Upper lobe of right lung (tissue), 1 donor: Measurements from ENCODE around the gene LRRN2. TPM values are rescaled to one million over a fixed set of nuclear protein-coding genes. Genes with fewer than 3 reads are reported as not detected.

Source experiments
- ATAC-seq: fragments of 200-7000 bp; cut with Tn5 transposase; one replicate; pipeline ENCODE4 v1.9.1; 2020; ENCODE audit warnings: mild to moderate bottlenecking, moderate library complexity
- DNase-seq: peaks from one replicate; pipeline ENCODE4 v3.0.0-alpha.2; 2020
- H3K27ac ChIP-seq: fragments of 200-600 bp; one replicate; pipeline ENCODE4 v1.8.0; 2022
- H3K27me3 ChIP-seq: fragments of 200-600 bp; one replicate; pipeline ENCODE4 v1.8.0; 2022; ENCODE audit warnings: mild to moderate bottlenecking
- H3K36me3 ChIP-seq: fragments of 200-600 bp; one replicate; pipeline ENCODE4 v1.8.0; 2022
- H3K4me1 ChIP-seq: fragments of 200-600 bp; one replicate; pipeline ENCODE4 v1.8.0; 2022
- H3K4me3 ChIP-seq: fragments of 200-600 bp; one replicate; pipeline ENCODE4 v1.8.0; 2022; ENCODE audit warnings: mild to moderate bottlenecking
- H3K9me3 ChIP-seq: fragments of 200-600 bp; one replicate; pipeline ENCODE4 v1.8.0; 2022
- intact Hi-C: fragments of 100-400 bp; cut with DNase I; formaldehyde crosslinking; loops from one replicate; pipeline ENCODE4 v1.11.0; 2022
- total RNA-seq: library from RNA; stranded (reverse); fragmentation: NEBNext Ultra II Directional; extraction: Animal tissue kit (Norgen Biotek cat#: 25700); gene quantifications from one replicate; pipeline ENCODE4 v1.2.1, GENCODE V29; 2021
- TF ChIP-seq, protein P1 (sequence below): fragments of 200-600 bp; IDR thresholded peaks from one replicate; pipeline ENCODE4 v1.8.0; 2022; ENCODE audit warnings: antibody characterized with exemption
- donor health status: DM: no; HTN: yes; CAD: no; lungs with severe emphysema.

The LRRN2 gene
- total RNA-seq, 1 donor from 2014 or later, result 3.2 TPM

DNA sequence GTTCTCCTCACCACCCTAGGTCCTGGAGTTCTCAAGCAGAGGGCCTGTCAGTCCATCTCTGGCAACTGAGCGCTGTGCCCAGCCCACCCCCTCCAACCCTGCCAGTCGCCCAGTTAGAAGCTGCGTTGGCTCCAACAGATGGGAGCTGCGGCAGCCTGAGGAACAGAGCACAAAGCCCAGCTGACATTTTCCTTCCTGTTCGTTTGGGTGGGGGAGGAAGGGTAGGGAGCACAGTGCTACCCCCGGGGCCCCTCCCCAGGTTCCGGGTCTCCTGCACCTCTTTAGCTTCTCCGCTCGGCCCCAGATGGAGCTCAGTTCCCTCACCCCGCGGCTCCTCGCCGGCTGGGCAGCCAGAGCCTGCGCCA is 1.4 kb downstream of the LRRN2 start:
- H3K27ac ChIP-seq, result no peak overlapping the region
- H3K9me3 ChIP-seq, result no peaks in the 10 kb centered on the region
- intact Hi-C loops, result no loop called here
- H3K4me3 ChIP-seq, result peak overlapping the region; percentile 47
- no peak for ATAC-seq
- TF ChIP-seq, protein P1, sequence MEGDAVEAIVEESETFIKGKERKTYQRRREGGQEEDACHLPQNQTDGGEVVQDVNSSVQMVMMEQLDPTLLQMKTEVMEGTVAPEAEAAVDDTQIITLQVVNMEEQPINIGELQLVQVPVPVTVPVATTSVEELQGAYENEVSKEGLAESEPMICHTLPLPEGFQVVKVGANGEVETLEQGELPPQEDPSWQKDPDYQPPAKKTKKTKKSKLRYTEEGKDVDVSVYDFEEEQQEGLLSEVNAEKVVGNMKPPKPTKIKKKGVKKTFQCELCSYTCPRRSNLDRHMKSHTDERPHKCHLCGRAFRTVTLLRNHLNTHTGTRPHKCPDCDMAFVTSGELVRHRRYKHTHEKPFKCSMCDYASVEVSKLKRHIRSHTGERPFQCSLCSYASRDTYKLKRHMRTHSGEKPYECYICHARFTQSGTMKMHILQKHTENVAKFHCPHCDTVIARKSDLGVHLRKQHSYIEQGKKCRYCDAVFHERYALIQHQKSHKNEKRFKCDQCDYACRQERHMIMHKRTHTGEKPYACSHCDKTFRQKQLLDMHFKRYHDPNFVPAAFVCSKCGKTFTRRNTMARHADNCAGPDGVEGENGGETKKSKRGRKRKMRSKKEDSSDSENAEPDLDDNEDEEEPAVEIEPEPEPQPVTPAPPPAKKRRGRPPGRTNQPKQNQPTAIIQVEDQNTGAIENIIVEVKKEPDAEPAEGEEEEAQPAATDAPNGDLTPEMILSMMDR, result no peak
- H3K36me3 ChIP-seq, result no peaks in the 10 kb centered on the region
- DNase-seq, result no peak
- H3K4me1 ChIP-seq, result peaks cover 10% of the 10 kb centered on the region
- peaks cover 36% of the 10 kb centered on the region for H3K27me3 ChIP-seq

DNA sequence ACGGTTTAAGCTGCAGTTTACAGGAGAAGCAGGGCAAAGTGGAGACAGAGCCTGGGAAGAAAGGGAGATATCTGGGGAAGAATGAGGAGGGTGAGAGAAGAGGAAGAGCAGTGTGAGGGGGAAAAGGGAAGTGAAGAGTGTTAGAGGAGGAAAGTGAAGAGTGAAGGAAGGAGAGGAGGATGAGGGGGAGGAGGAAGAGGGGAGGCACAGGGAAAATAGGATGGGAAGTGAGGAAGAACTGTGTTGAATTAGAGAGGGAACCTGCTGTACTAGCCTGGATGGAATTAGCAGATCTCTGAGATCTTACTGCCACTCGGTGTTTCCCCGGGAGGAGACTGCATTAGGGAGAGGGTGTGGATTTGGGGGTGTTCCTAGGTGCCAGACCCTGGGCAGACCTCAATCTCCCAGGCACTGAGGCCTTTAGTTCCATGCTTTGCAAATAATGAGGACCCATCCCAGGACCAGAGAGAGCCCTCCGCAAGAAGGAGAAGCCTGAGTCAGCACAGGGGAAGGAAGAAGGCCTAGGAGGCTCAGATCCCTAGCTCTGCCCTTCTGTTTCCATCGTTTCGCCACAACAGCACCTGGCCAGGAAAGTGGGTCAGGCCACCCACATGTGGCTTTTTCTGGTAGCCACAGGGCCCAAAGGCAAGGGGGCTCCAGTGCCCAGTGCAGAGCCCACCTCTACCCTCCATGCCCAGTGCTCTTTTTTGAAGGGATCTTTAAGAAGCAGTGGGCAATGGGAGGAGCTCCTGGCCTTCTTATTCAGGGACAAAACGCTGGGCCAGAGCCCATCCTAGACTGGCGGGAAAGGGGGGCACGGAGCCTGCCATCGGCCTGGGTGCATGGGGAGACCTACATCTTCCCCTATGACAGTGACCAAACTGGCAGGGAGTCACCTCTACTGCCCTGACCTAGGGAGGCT is 2.0 kb downstream of the LRRN2 start:
- H3K4me1 ChIP-seq, result peaks cover 10% of the 10 kb centered on the region
- H3K27me3 ChIP-seq, result peaks cover 36% of the 10 kb centered on the region
- ATAC-seq, result no peak
- TF ChIP-seq, protein P1, result no peak
- intact Hi-C loops, result no loop called here
- H3K9me3 ChIP-seq, result no peaks in the 10 kb centered on the region
- peak overlapping the region; percentile 47 for H3K4me3 ChIP-seq
- H3K36me3 ChIP-seq, result no peaks in the 10 kb centered on the region
- H3K27ac ChIP-seq, result no peak overlapping the region
- DNase-seq, result no peak

DNA sequence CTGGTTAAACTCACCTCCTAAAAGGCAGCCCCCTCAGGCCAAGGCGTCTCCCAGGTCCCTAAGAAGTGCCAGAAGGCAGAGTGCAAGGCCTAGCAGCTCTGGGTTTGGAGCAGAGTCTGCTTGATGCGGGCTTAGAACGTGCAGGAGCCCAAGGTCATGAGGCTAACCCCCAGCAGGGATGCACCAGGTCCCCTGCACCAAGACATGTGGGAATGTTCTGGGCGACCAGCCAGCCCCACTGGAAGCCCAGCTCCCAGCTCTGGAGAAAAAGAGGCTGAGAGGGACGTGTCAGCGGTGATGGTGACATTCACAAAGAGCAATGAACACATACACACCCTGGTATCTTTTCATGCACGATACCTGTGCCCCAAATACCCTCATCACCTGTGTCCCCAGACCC is 5.1 kb downstream of the LRRN2 start:
- DNase-seq (no peak), ATAC-seq (no peak)
- Histone ChIP-seq H3K4me1 (peaks cover 7% of the 10 kb centered on the region), H3K9me3 (no peaks in the 10 kb centered on the region), H3K4me3 (no peak overlapping the region), H3K27ac (no peak overlapping the region), H3K27me3 (peaks cover 12% of the 10 kb centered on the region), H3K36me3 (no peaks in the 10 kb centered on the region)
- TF ChIP-seq, protein P1, result no peak
- intact Hi-C loops, result no loop called here

DNA sequence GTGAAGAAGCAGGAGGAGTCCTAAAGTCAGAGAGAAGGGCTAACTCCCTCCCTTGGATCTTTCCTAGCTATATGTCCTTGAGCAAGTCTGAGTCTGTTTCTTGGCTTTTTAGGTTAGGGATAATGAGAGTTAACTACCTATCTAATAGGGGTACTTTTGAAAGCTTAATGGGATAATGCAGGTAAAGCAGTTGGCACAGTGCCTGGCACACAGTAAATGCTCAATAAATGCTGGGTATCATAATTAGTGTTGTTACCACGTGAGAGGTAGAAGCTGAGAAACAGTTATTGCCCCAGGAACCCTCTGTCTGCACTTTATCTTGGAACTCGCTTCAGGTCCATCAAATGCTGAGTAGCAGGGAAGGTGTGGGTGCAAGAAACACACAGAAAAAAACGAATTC is 5.5 kb downstream of the LRRN2 start:
- peaks cover 7% of the 10 kb centered on the region for H3K4me1 ChIP-seq
- ATAC-seq (no peak), DNase-seq (no peak)
- TF ChIP-seq, protein P1, result no peak
- H3K27me3 ChIP-seq, result peaks cover 11% of the 10 kb centered on the region
- no peak overlapping the region for H3K27ac ChIP-seq
- H3K9me3 ChIP-seq, result no peaks in the 10 kb centered on the region
- H3K36me3 ChIP-seq, result no peaks in the 10 kb centered on the region
- intact Hi-C loops, result no loop called here
- no peak overlapping the region for H3K4me3 ChIP-seq

- Histone ChIP-seq H3K36me3 (no peaks in the 10 kb centered on the region), H3K9me3 (no peaks in the 10 kb centered on the region), H3K27ac (no peak overlapping the region), H3K4me3 (no peak overlapping the region), H3K4me1 (no peaks in the 10 kb centered on the region), H3K27me3 (no peaks in the 10 kb centered on the region)
- DNase-seq (no peak), ATAC-seq (no peak)
- intact Hi-C loops, result no loop called here
- TF ChIP-seq, protein P1, result no peak
These were observed 6.6 kb downstream of the LRRN2 start for GRCh38 chr1:204678721-204679475.
